Mucosa of stomach (tissue), 1 donor: Measurements from ENCODE around the gene PDZD8.

Experiments
- H3K27me3 ChIP-seq: one replicate; pipeline ENCODE4 v1.7.0; 2013; ENCODE audit warnings: mild to moderate bottlenecking, low read length; ENCODE audit not compliant: control insufficient read depth, insufficient read depth
- H3K36me3 ChIP-seq: one replicate; pipeline ENCODE4 v1.7.0; 2013; ENCODE audit warnings: low read length; ENCODE audit not compliant: control insufficient read depth, insufficient read depth
- H3K4me1 ChIP-seq: one replicate; pipeline ENCODE4 v1.7.0; 2013; ENCODE audit warnings: mild to moderate bottlenecking, low read length; ENCODE audit not compliant: control insufficient read depth, insufficient read depth
- H3K4me3 ChIP-seq: one replicate; pipeline ENCODE4 v1.7.0; 2013; ENCODE audit warnings: low read length
- H3K9ac ChIP-seq: one replicate; pipeline ENCODE4 v1.7.0; 2013; ENCODE audit warnings: mild to moderate bottlenecking, low read length, moderate library complexity
- H3K9me3 ChIP-seq: one replicate; pipeline ENCODE4 v1.7.0; 2013; ENCODE audit warnings: mild to moderate bottlenecking, low read length, moderate library complexity; ENCODE audit not compliant: control insufficient read depth
- donor health status: Pancreatic carcinoma.

The PDZD8 gene

DNA sequence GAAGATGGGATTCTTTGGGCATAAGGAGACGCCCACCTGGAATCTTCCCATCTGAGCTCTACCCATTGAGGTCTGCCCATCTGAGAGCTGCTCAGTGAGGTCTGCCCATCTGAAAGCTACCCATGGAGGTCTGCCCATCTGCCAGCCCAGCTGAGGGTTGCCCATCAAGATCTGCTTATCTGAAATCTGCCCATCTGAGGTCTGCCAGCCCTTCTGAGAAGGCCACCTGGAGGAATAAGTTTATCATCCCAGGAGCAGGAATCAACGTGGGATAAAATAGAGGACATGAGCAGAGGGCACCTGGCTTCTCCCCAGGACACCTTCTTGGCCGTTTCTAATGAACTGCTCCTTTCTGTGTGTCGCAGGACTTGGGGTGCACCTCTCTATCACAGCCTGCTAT, 35.3 kb upstream of the PDZD8 start:
- Histone ChIP-seq H3K4me1 (no peaks in the 10 kb centered on the region), H3K36me3 (no peaks in the 10 kb centered on the region), H3K9me3 (no peaks in the 10 kb centered on the region), H3K27me3 (no peaks in the 10 kb centered on the region), H3K9ac (no peak overlapping the region), H3K4me3 (no peak overlapping the region)

DNA sequence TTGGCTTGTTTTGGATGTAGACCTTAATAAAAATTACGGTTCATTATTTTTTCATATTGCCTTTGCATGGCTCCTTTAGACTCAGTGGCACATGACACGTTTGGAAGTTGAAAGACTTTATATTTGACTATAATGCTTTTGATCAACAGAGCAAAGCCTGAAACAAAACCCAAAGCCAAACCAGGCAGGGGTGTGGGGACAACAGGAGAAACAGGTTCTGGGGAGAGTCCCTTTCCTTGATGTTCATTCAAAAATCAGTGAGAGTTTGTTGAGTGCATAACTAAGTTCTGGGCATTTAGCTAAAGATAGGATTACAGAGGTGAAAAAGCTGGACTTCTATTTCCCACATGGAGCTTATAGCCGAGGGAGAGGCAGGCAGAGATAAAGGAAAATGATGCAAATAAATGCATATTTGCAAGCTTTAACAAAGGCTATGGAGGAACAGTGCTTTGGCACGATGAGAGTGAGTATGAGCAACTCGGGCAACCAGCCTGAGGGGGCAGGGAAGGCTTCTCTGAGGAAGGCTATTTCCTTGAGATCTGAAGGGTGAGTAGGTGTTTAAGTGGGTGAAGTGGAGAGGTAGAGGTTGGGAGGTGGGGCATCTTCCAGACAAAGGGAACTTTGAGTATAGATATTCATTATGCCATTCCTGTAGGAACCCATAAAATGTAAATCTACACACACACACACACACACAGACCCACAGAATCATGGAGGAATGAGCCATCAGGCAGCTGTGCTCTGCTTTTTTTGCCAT, 34.5 kb upstream of the PDZD8 start:
- Histone ChIP-seq H3K36me3 (no peaks in the 10 kb centered on the region), H3K27me3 (no peaks in the 10 kb centered on the region), H3K9ac (no peak overlapping the region), H3K4me1 (no peaks in the 10 kb centered on the region), H3K4me3 (no peak overlapping the region), H3K9me3 (no peaks in the 10 kb centered on the region)

DNA sequence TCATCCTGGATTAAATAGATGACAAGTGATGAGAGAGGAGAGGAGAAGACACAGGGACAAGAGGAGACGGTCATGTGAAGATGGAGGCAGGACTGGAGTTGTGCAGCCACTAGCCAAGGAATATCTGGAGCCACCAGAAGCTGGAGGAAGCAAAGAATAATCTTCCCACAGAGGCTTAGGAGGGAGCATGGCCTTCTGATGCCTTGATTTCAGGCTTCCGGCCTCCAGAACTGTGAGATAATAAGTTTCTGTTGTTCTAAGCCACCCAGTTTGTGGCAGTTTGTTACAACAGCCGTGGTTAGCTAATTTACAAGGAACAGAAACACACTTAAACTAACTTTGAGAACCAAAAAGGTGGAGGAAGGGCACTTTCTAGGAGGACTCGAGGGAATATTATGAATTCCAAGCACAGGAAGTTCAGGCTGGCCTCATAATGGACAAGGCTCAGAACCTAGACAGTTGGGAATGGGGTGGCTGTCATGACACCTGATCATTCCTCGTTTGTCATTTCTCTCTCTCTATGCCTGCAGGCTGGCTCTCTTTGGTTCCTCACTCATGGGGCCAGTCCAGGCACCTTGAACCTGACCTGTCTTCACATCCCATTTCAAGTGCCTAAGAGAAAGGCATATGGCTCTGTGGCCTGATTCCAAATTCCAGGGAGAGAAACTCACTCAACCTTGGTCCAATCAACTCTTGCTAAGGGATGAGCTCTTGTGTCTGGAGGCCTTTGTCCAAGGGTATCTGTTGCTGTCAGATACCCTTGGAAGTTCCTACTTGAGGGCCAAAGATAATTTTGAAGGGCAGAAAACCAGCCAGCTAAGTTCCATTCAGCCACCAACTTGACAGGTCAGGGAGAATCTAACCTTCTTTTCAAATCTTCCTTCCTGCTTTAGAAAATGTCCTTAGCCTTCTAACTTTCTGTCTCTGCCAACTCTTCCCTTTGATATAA, 33.5 kb upstream of the PDZD8 start:
- Histone ChIP-seq H3K27me3 (no peaks in the 10 kb centered on the region), H3K9me3 (no peaks in the 10 kb centered on the region), H3K4me1 (no peaks in the 10 kb centered on the region), H3K4me3 (no peak overlapping the region), H3K36me3 (no peaks in the 10 kb centered on the region), H3K9ac (no peak overlapping the region)

DNA sequence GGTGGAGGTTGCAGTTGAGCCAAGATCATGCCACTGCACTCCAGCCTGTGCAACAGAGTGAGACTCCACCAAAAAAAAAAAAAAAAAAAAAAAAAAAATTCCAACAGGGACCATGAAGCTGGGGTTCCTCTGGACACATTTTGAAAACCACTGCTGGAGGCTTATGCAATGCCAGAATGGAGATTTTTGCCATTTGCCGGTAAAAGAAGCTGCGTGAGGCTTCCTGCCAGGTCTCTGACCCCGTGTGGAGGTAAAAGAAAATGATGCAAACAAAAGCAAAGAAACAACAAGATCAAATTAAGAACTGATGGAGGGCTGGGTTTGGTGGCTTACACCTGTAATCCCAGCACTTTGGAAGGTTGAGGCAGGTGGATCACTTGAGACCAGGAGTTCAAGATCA, 30.5 kb upstream of the PDZD8 start:
- Histone ChIP-seq H3K4me3 (no peak overlapping the region), H3K9ac (no peak overlapping the region), H3K9me3 (no peaks in the 10 kb centered on the region), H3K36me3 (no peaks in the 10 kb centered on the region), H3K27me3 (no peaks in the 10 kb centered on the region), H3K4me1 (no peaks in the 10 kb centered on the region)

DNA sequence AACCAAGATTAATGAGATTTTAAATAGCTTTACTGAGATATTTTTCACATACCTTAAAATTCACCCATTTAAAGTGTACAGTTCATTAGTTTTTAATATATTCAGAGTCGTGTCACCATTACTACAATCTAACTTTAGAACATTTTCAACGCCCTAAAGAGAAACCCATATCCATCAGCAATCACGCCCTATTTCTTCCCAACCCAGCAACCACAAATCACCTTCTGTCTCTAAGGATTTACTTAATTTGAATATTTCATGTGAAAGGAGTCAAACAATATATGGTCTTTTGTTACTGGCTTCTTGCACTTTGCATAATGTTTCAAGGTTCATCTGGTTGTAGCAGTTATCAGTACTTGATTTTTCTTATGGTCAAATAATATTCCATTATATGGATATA, 25.1 kb upstream of the PDZD8 start:
- no peak overlapping the region for H3K4me3 ChIP-seq
- no peaks in the 10 kb centered on the region for H3K4me1 ChIP-seq
- H3K9ac ChIP-seq: no peak overlapping the region
- no peaks in the 10 kb centered on the region for H3K9me3 ChIP-seq
- H3K27me3 ChIP-seq: no peaks in the 10 kb centered on the region
- H3K36me3 ChIP-seq: no peaks in the 10 kb centered on the region

DNA sequence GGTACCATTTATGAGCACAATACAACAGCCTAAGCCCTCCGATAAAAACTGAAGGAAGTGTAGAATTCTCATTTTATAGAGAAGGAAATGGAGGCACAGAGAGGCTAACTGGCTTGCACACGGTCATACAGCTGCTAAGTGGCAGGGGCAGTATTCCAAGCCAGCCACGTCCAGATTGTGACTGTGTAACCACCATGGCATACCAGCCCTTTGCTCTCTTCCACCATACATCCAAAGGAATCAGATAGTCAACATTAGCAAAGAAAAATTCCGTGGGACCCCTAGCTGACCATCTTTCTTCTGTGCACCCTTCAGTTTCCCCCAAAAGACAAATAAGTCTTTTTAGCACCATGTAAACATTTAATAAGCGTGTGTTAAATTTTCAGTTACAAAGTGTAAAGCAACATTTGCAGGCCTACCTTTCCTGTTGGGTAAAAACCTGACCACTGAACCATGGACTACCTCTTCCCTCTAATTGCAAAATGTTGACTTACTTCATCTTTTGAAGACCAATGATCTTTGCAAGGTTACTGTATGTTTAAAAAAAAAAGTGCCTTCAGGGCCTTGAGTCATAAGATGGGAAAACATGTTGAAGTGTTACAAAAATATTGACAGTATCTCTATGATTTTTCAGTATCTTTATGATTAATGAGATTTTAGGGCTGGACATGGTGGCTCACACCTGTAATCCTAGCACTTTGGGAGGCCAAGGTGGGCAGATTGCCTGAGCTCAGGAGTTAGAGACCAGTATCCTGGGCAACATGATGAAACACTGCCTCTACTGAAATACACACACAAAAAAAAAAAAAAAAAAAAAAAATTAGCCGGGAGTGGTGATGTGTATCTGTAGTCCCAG, 24.3 kb upstream of the PDZD8 start:
- Histone ChIP-seq H3K36me3 (no peaks in the 10 kb centered on the region), H3K27me3 (no peaks in the 10 kb centered on the region), H3K9ac (no peak overlapping the region), H3K9me3 (no peaks in the 10 kb centered on the region), H3K4me3 (no peak overlapping the region), H3K4me1 (no peaks in the 10 kb centered on the region)

DNA sequence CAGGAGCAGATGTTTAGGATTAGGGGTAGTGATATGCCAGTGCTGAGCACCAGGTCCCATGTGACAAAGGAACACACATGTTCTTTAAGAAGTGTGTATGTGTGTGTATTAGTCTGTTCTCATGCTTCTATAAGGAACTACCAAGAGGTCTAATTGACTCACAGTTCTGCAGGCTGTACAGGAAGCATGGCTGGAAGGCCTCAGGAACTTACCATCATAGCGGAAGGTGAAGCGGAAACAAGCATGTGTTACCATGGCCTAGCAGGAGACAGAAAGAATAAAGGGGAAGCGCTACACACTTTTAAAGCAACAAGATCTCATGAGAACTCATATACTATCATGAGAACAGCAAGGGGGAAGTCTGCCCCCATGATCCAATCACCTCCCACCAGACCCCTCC, 22.8 kb upstream of the PDZD8 start:
- Histone ChIP-seq H3K4me1 (no peaks in the 10 kb centered on the region), H3K36me3 (no peaks in the 10 kb centered on the region), H3K9ac (no peak overlapping the region), H3K9me3 (no peaks in the 10 kb centered on the region), H3K4me3 (no peak overlapping the region), H3K27me3 (no peaks in the 10 kb centered on the region)

DNA sequence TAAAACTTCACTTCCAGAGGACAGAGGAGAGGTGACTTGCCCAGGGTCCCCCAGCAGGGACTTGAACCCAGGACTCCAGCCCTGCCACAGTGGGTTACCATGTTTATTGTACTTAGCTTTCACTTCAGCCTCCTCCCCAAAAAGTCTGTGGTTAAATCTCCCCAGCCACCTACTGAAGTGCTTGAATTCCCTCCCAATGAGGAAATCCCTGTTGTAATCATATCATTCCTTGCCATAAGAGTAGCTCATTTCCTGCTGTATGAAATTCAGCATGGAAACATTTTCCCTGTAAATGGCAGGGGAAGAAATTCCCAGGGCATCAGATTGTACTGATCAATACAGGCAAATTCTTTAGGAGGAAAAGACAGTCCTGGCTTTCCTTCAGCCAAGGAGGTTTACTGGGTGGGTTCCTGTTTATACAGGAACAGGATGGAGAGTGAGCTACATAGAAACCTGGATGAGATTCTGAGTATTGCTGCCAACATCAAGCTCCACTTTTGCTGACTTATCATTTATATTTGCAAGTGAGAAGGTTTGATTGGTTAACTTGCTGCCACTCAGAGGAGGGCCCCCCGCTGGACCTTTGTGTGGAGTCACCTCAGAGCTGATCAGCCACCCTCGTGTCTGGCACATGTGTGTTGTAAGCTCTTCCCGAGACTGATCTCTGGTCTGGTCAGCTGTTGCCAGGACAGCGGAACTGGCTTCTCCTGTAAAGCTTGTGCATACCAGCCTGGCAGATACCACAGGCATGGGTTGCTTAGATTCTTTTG, 16.4 kb upstream of the PDZD8 start:
- H3K36me3 ChIP-seq: no peaks in the 10 kb centered on the region
- no peak overlapping the region for H3K9ac ChIP-seq
- H3K9me3 ChIP-seq: no peaks in the 10 kb centered on the region
- H3K4me3 ChIP-seq: no peak overlapping the region
- H3K27me3 ChIP-seq: no peaks in the 10 kb centered on the region
- no peaks in the 10 kb centered on the region for H3K4me1 ChIP-seq

DNA sequence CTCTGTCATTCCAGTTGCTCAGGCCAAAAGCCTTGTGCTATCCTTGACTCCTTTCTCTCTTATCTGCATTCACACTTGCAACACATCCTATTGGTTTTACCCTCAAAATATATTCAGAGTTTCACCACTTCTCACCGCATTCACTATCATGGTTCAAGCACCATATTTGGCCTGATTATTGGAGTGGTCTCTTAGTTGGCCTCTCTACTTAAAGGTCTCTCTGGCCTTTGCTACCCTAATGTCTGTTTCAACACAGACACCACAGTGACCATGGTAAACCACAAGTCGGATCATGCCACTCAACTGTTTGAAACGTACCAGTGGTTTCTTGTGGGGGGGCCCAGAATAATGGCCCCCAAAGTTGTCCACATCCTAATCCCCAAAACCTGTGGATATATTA, 15.2 kb upstream of the PDZD8 start:
- Histone ChIP-seq H3K4me3 (no peak overlapping the region), H3K36me3 (no peaks in the 10 kb centered on the region), H3K9me3 (no peaks in the 10 kb centered on the region), H3K9ac (no peak overlapping the region), H3K4me1 (no peaks in the 10 kb centered on the region), H3K27me3 (no peaks in the 10 kb centered on the region)

DNA sequence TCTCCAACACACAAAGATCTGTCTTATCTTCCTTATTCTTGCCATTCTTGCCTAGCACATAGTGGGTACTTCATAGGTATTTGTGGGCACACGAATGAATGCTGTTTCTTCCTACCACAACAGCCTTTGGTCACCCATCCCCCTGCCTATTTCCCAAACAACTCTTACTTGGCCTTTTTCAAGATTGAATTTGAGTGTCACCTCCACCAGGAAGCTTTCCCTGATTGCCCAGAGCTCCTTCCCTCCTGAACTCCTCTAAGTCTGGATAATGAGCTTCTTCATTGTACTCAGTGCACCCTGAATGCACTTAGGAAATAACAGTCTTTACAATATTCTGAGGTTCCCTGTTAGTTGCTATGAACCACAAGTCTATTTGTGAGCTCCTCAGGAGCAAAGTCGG, 11.6 kb upstream of the PDZD8 start:
- H3K4me1 ChIP-seq: no peaks in the 10 kb centered on the region
- H3K9ac ChIP-seq: no peak overlapping the region
- no peaks in the 10 kb centered on the region for H3K36me3 ChIP-seq
- H3K9me3 ChIP-seq: no peaks in the 10 kb centered on the region
- H3K27me3 ChIP-seq: no peaks in the 10 kb centered on the region
- H3K4me3 ChIP-seq: no peak overlapping the region

DNA sequence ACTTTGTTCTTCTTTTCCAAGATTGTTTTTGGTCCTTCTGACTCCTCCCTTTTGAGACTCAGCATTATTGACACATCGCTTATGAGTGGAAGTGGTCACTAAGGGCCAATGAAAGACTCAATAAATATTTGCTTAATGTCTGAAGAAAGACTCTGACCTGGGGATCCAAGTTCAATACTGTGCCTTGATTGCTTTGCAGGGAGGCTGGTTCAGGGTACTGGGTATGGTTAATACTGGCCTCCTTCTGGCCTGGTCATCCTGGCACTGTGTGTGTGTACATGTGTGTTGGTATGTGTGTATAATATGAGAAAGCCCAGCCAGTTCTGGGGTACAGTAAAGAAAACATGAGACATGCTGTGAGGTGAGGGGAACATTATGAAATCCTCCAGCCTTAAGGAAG, 7.6 kb upstream of the PDZD8 start:
- H3K9ac ChIP-seq: no peak overlapping the region
- H3K9me3 ChIP-seq: no peaks in the 10 kb centered on the region
- H3K4me1 ChIP-seq: no peaks in the 10 kb centered on the region
- no peak overlapping the region for H3K4me3 ChIP-seq
- no peaks in the 10 kb centered on the region for H3K36me3 ChIP-seq
- H3K27me3 ChIP-seq: peaks cover 5% of the 10 kb centered on the region
